ENCODE results near the gene PPBP. TPM values are rescaled to one million over a fixed set of nuclear protein-coding genes. Genes with fewer than 3 reads are reported as not detected.

Gene PPBP
- total RNA-seq, 1 donor from 2014 or later: not detected

GRCh38 chr4:74000301-74000700, 12.3 kb upstream of the PPBP start:
- DNase-seq: no peak
- H3K9me3 Mint-ChIP-seq (ENCODE audit: unreplicated experiment): no peaks in the 10 kb centered on the region
- no peaks in the 10 kb centered on the region for H3K4me1 Mint-ChIP-seq (ENCODE audit: low read depth, unreplicated experiment)
- H3K27ac Mint-ChIP-seq (ENCODE audit: unreplicated experiment): no peak overlapping the region
- no peaks in the 10 kb centered on the region for H3K36me3 Mint-ChIP-seq (ENCODE audit: unreplicated experiment)
- no peak for TF ChIP-seq CTCF (IDR thresholded peaks at IDR 0.05; ENCODE audit: partially characterized antibody, unreplicated experiment)
- no peaks in the 10 kb centered on the region for H3K27me3 Mint-ChIP-seq (ENCODE audit: unreplicated experiment)
- H3K4me3 Mint-ChIP-seq (ENCODE audit: unreplicated experiment): no peak overlapping the region

- TF ChIP-seq CTCF (IDR thresholded peaks at IDR 0.05; ENCODE audit: partially characterized antibody, unreplicated experiment): no peak
- peak; percentile 60 for DNase-seq
- H3K4me1 Mint-ChIP-seq (ENCODE audit: low read depth, unreplicated experiment): no peaks in the 10 kb centered on the region
- no peaks in the 10 kb centered on the region for H3K9me3 Mint-ChIP-seq (ENCODE audit: unreplicated experiment)
- H3K27ac Mint-ChIP-seq (ENCODE audit: unreplicated experiment): no peak within 1 kb of the TSS
- H3K36me3 Mint-ChIP-seq (ENCODE audit: unreplicated experiment): no peaks in the 10 kb centered on the region
- peak within 1 kb of the TSS; percentile 87 for H3K4me3 Mint-ChIP-seq (ENCODE audit: unreplicated experiment)
- no peaks in the 10 kb centered on the region for H3K27me3 Mint-ChIP-seq (ENCODE audit: unreplicated experiment)
These were observed 10.3 kb upstream of the PPBP start, which contains the start of gene CXCL5 for GRCh38 chr4:73998040-73999011. TSS of gene CXCL5 (minus strand) at chr4:73998677. CDS start at chr4:73998581, 96 bp downstream.

GRCh38 chr4:73992050-73992449, 4.1 kb upstream of the PPBP start:
- H3K4me3 Mint-ChIP-seq (ENCODE audit: unreplicated experiment): no peak overlapping the region

GRCh38 chr4:73991742-73992000, 3.7 kb upstream of the PPBP start:
- Mint-ChIP-seq H3K4me3 (ENCODE audit: unreplicated experiment) (no peak overlapping the region), H3K4me1 (ENCODE audit: low read depth, unreplicated experiment) (no peaks in the 10 kb centered on the region), H3K27me3 (ENCODE audit: unreplicated experiment) (no peaks in the 10 kb centered on the region), H3K36me3 (ENCODE audit: unreplicated experiment) (no peaks in the 10 kb centered on the region), H3K9me3 (ENCODE audit: unreplicated experiment) (no peaks in the 10 kb centered on the region), H3K27ac (ENCODE audit: unreplicated experiment) (no peak overlapping the region)
- no peak for TF ChIP-seq CTCF (IDR thresholded peaks at IDR 0.05; ENCODE audit: partially characterized antibody, unreplicated experiment)
- DNase-seq: no peak

More at GRCh38 chr4:73992050-73992449, 4.1 kb upstream of the PPBP start:
- no peak for DNase-seq
- Mint-ChIP-seq H3K36me3 (ENCODE audit: unreplicated experiment) (no peaks in the 10 kb centered on the region), H3K27me3 (ENCODE audit: unreplicated experiment) (no peaks in the 10 kb centered on the region), H3K9me3 (ENCODE audit: unreplicated experiment) (no peaks in the 10 kb centered on the region), H3K27ac (ENCODE audit: unreplicated experiment) (no peak overlapping the region), H3K4me1 (ENCODE audit: low read depth, unreplicated experiment) (no peaks in the 10 kb centered on the region)
- TF ChIP-seq CTCF (IDR thresholded peaks at IDR 0.05; ENCODE audit: partially characterized antibody, unreplicated experiment): no peak
